ENCODE measurements around the gene HORMAD2. TPM values are rescaled to one million over a fixed set of nuclear protein-coding genes. Genes with fewer than 3 reads are reported as not detected.

The HORMAD2 gene
- total RNA-seq, 1 donor from 2014 or later, result not detected

DNA sequence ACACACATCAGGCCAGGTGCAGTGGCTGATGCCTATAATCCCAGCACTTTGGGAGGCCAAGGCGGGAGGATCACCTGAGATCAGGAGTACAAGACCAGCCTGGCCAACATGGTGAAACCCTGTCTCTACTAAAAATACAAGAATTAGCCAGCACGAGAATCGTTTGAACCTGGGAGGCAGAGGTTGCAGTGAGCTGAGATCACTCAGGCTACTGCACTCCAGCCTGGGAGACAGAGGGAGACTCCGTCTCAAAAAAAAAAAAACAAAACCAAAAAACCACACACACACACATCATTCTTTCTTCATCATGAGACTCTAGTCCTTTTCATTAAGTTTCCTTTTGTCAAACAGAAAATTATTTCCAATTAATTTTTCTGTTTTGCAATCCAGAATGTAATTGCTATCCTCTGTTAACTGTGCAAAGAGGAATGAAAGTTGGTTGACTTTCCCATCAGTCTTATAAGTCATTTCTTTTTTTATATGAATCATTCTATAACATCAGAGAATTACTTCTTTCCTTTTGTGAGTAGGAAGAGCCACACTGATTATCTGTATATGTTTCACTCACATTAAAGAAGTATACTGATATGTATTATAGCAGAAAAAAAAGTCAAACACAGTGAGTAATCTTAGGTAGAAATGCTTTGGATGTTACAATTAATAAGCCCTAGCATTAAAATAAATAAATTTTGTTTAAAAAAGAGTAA, 52.2 kb downstream of the HORMAD2 start:
- Mint-ChIP-seq H3K36me3 (no peaks in the 10 kb centered on the region), H3K27me3 (ENCODE audit: low read depth) (no peaks in the 10 kb centered on the region), H3K4me3 (no peak overlapping the region), H3K9me3 (peaks cover 3% of the 10 kb centered on the region), H3K27ac (no peak overlapping the region), H3K4me1 (peaks cover 7% of the 10 kb centered on the region)
- TF ChIP-seq, protein P1, sequence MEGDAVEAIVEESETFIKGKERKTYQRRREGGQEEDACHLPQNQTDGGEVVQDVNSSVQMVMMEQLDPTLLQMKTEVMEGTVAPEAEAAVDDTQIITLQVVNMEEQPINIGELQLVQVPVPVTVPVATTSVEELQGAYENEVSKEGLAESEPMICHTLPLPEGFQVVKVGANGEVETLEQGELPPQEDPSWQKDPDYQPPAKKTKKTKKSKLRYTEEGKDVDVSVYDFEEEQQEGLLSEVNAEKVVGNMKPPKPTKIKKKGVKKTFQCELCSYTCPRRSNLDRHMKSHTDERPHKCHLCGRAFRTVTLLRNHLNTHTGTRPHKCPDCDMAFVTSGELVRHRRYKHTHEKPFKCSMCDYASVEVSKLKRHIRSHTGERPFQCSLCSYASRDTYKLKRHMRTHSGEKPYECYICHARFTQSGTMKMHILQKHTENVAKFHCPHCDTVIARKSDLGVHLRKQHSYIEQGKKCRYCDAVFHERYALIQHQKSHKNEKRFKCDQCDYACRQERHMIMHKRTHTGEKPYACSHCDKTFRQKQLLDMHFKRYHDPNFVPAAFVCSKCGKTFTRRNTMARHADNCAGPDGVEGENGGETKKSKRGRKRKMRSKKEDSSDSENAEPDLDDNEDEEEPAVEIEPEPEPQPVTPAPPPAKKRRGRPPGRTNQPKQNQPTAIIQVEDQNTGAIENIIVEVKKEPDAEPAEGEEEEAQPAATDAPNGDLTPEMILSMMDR (IDR thresholded peaks at IDR 0.05; ENCODE audit: unreplicated experiment), result no peak
- no peak for DNase-seq (ENCODE audit: low spot score in 2 of 2, unreplicated experiment in 2 of 2)

DNA sequence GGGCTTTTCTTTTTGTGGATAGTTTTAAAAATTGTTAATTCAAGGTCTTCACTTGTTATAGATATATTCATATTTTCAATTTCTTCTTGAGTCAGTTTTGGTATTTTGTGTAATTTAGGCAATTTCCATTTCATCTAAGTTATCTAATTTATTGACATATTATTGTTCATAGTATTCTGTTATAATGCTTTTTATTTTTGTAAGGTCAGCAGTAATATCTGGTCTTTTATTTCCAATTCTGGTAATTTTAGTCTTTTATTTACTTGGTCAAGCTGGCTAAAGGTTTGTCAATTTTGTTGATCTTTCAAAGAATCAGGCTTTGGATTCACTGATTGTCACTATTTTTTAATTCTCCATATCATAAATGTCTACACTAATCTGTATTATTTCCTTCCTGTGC, 60.1 kb downstream of the HORMAD2 start:
- Mint-ChIP-seq H3K4me1 (no peaks in the 10 kb centered on the region), H3K27ac (no peak overlapping the region), H3K4me3 (no peak overlapping the region), H3K9me3 (peaks cover 33% of the 10 kb centered on the region), H3K36me3 (peaks cover 7% of the 10 kb centered on the region), H3K27me3 (ENCODE audit: low read depth) (peaks cover 9% of the 10 kb centered on the region)
- TF ChIP-seq, protein P1 (IDR thresholded peaks at IDR 0.05; ENCODE audit: unreplicated experiment), result no peak
- no peak for DNase-seq (ENCODE audit: low spot score in 2 of 2, unreplicated experiment in 2 of 2)

DNA sequence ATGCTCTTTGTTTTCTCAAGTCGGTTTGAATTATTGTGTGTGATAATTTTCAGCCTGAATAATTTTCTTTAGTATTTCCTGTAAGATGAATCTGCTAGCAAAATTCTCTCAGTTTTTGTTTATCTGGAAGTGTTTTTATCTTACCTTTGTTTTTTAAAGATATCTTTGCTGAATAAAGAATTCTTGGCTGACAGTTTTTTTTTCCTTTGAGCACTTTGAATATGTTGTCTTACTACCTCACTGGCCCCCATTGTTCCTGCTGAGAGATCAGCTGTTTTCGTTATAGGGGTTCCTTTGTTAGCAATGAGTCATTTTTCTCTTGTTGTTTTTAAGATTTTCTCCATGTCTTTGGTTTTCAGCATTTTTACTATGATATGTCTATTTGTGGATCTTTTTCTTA, 63.0 kb downstream of the HORMAD2 start:
- Mint-ChIP-seq H3K9me3 (peaks cover 50% of the 10 kb centered on the region), H3K4me1 (no peaks in the 10 kb centered on the region), H3K36me3 (peaks cover 7% of the 10 kb centered on the region), H3K4me3 (no peak overlapping the region), H3K27me3 (ENCODE audit: low read depth) (peaks cover 11% of the 10 kb centered on the region), H3K27ac (no peak overlapping the region)
- TF ChIP-seq, protein P1 (IDR thresholded peaks at IDR 0.05; ENCODE audit: unreplicated experiment), result no peak
- DNase-seq (ENCODE audit: low spot score in 2 of 2, unreplicated experiment in 2 of 2), result no peak

DNA sequence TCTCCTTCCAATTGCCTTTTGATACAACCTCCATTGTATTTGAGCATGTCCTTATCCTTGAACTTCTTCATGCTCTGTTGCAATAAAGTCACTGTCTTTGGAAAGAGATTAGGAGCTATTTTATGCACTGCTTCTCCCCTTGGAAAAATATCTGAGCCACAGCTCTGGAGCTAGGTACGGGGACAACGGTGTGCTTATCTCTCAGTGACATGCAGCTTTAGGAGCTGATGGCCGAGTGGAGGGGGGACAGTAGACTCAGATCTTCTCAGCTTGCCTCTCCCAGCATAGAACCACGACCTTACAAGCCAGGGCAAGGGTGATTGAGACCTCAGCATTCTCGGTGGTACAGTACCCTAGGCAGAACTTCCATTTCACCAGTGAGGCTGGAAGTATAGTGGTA, 64.1 kb downstream of the HORMAD2 start:
- no peak overlapping the region for H3K27ac Mint-ChIP-seq
- DNase-seq (ENCODE audit: low spot score in 2 of 2, unreplicated experiment in 2 of 2), result no peak

DNA sequence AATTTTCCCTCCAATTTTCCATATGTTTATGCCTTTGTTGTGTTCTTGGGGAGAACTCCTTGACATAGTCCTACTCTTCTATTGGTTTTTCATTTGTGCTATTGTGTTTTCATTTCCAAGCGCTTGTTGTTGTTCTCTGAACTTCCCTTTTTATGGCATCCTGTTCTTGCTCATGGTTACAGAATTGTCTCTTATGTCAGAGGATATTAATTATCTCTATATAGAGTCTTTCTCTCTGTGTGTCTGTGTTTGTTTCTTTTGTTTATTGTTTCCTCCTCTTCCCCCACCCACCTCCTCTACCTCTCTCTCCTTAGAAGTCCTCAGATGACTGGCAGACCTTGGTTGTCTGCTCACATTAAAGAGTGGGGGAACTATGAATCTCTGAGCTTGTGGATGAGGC, 69.9 kb downstream of the HORMAD2 start:
- TF ChIP-seq, protein P1 (IDR thresholded peaks at IDR 0.05; ENCODE audit: unreplicated experiment), result no peak
- DNase-seq (ENCODE audit: low spot score in 2 of 2, unreplicated experiment in 2 of 2), result no peak

More for the DNA sequence above, 64.1 kb downstream of the HORMAD2 start:
- TF ChIP-seq, protein P1 (IDR thresholded peaks at IDR 0.05; ENCODE audit: unreplicated experiment), result no peak
- Mint-ChIP-seq H3K36me3 (peaks cover 7% of the 10 kb centered on the region), H3K27me3 (ENCODE audit: low read depth) (peaks cover 11% of the 10 kb centered on the region), H3K9me3 (peaks cover 52% of the 10 kb centered on the region), H3K4me3 (no peak overlapping the region), H3K4me1 (no peaks in the 10 kb centered on the region)

More for the DNA sequence above, 69.9 kb downstream of the HORMAD2 start:
- Mint-ChIP-seq H3K4me1 (no peaks in the 10 kb centered on the region), H3K27ac (no peak overlapping the region), H3K4me3 (no peak overlapping the region), H3K9me3 (peaks cover 31% of the 10 kb centered on the region), H3K36me3 (no peaks in the 10 kb centered on the region), H3K27me3 (ENCODE audit: low read depth) (peaks cover 3% of the 10 kb centered on the region)
